GM23338 (cell line): ENCODE results near the gene PHF20.

ENCODE experiments used
- CTCF ChIP-seq, 2 experiments: fragments of 200-600 bp in 1 of 2; sonication (generic) in 1 of 2; conservative IDR thresholded peaks; 2 replicates each; pipeline versions ENCODE4 v1.5.1 to v1.6.1; 2016 to 2017; ENCODE audit warnings: antibody characterized with exemption in 2 of 2, low read depth in 2 of 2, mild to moderate bottlenecking in 2 of 2, moderate library complexity in 1 of 2
- ETS1 ChIP-seq: IDR thresholded peaks from 2 replicates; pipeline ENCODE4 v1.6.1; 2016; ENCODE audit warnings: antibody characterized with exemption
- EZH2 ChIP-seq: fragments of 200-600 bp; sonication (generic); IDR thresholded peaks from one replicate; pipeline ENCODE4 v1.8.0; 2017; ENCODE audit warnings: antibody characterized with exemption, mild to moderate bottlenecking, low read depth; ENCODE audit not compliant: unreplicated experiment
- EZH2phosphoT487 ChIP-seq: fragments of 200-600 bp; sonication (generic); IDR thresholded peaks from one replicate; pipeline ENCODE4 v1.8.1; 2018; ENCODE audit warnings: antibody characterized with exemption; ENCODE audit not compliant: unreplicated experiment
- JUNB ChIP-seq: IDR thresholded peaks from one replicate; pipeline ENCODE4 v1.6.1; 2016; ENCODE audit warnings: antibody characterized with exemption; ENCODE audit not compliant: unreplicated experiment
- POLR2AphosphoS5 ChIP-seq: IDR thresholded peaks from 2 replicates; pipeline ENCODE4 v1.6.1; 2016; ENCODE audit warnings: antibody characterized with exemption, low read depth
- REST ChIP-seq: IDR thresholded peaks from one replicate; pipeline ENCODE4 v1.6.1; 2018; ENCODE audit warnings: antibody characterized with exemption; ENCODE audit not compliant: unreplicated experiment
- ZNF114 ChIP-seq: fragments of 250-450 bp; sonication (Bioruptor Pico); IDR thresholded peaks from 2 replicates; pipeline ENCODE4 v1.5.0; 2020; ENCODE audit warnings: mild to moderate bottlenecking, moderate library complexity

GRCh38 chr20:35741892-35742740 is 29.7 kb upstream of the PHF20 start, which contains the start of gene RBM39:
- TF ChIP-seq EZH2phosphoT487 (no peak), JUNB (no peak), EZH2 (no peak), REST (peak; percentile 6), CTCF (conservative IDR thresholded peaks at IDR 0.05; ENCODE audit: low read depth in 2 of 2) (peak in 1 of 2 experiments; percentile 32; a peak in 1 of 4 replicates), POLR2AphosphoS5 (peak; percentile 97), ETS1 (peak; percentile 31; the same call in 1 of the 2 replicates), ZNF114 (no peak)
